Measurements from ENCODE around the gene FOXK1. TPM values are rescaled to one million over a fixed set of nuclear protein-coding genes. Genes with fewer than 3 reads are reported as not detected.

The FOXK1 gene
- total and polyA plus RNA-seq, 2 of the 13 experiments (the other 11 are each of a cell fraction or from before 2014, with no cell fraction given): 4.6 to 8.8 TPM

DNA sequence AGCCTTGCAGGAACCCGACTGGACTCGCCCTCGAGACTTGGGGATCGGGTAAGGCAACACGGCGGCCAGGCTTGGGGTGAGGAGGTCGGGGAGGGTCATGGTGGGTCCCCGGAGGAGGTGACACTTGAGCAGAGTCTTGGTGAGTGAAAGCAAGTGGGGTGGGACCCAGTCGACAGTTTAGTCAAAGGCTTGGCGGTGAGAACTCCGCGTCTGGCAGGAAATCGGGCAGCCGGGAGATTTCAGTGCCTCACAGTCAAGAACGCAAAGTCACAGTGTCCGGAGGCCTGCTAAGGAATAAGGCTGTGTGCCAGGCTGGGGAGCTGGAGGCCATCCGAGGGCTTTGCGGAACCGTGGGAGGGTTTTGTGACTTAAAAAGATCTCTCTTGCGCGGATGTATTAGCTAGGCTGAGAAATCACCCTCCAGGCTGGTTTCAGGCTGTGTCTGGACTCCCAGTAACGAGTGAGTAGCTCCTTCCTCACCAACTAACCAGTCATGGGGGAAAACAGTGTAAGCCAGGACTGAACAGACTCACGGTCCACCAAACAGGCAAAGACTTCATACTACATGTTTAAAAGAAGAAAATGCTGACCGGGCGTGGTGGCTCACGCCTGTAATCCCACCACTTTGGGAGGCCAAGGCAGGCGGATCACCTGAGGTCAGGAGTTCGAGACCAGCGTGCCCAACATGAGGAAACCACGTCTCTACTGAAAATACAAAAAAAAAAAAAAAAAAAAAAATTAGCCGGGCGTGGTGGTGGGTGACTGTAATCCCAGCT, 93.9 kb downstream of the FOXK1 start:
- 3% methylated on average over 27 of the region's 32 CpGs for WGBS (ENCODE audit: low lambda C conversion rate)
- no peak for DNase-seq (ENCODE audit: low spot score)
- TF ChIP-seq, protein P1, sequence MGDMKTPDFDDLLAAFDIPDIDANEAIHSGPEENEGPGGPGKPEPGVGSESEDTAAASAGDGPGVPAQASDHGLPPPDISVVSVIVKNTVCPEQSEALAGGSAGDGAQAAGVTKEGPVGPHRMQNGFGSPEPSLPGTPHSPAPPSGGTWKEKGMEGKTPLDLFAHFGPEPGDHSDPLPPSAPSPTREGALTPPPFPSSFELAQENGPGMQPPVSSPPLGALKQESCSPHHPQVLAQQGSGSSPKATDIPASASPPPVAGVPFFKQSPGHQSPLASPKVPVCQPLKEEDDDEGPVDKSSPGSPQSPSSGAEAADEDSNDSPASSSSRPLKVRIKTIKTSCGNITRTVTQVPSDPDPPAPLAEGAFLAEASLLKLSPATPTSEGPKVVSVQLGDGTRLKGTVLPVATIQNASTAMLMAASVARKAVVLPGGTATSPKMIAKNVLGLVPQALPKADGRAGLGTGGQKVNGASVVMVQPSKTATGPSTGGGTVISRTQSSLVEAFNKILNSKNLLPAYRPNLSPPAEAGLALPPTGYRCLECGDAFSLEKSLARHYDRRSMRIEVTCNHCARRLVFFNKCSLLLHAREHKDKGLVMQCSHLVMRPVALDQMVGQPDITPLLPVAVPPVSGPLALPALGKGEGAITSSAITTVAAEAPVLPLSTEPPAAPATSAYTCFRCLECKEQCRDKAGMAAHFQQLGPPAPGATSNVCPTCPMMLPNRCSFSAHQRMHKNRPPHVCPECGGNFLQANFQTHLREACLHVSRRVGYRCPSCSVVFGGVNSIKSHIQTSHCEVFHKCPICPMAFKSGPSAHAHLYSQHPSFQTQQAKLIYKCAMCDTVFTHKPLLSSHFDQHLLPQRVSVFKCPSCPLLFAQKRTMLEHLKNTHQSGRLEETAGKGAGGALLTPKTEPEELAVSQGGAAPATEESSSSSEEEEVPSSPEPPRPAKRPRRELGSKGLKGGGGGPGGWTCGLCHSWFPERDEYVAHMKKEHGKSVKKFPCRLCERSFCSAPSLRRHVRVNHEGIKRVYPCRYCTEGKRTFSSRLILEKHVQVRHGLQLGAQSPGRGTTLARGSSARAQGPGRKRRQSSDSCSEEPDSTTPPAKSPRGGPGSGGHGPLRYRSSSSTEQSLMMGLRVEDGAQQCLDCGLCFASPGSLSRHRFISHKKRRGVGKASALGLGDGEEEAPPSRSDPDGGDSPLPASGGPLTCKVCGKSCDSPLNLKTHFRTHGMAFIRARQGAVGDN (CRISPR knock-in tag; IDR thresholded peaks at IDR 0.05): 0 out of 2 replicates have a peak, but pooled peaks have one; percentile 22
- TF ChIP-seq ZBTB21 (CRISPR knock-in tag; IDR thresholded peaks at IDR 0.05) (no peak), MAF1 (CRISPR knock-in tag; IDR thresholded peaks at IDR 0.05; ENCODE audit: borderline replicate concordance) (no peak), ATF7 (IDR thresholded peaks at IDR 0.05) (no peak), ATF7 (CRISPR knock-in tag; IDR thresholded peaks at IDR 0.05) (0 out of 2 replicates have a peak, but pooled peaks have one; percentile 48), ZNF788 (CRISPR knock-in tag; IDR thresholded peaks at IDR 0.05; ENCODE audit: borderline replicate concordance) (0 out of 2 replicates have a peak, but pooled peaks have one; percentile 8), ZNF34 (CRISPR knock-in tag; IDR thresholded peaks at IDR 0.05; ENCODE audit: borderline replicate concordance) (0 out of 2 replicates have a peak, but pooled peaks have one; percentile 24), ISX (CRISPR knock-in tag; conservative IDR thresholded peaks at IDR 0.05) (no peak), MAFK (conservative IDR thresholded peaks at IDR 0.05 in 1 of 2, IDR thresholded peaks at IDR 0.05 in 1 of 2; ENCODE audit: low read length in 2 of 2) (0 out of 4 replicates have a peak, but pooled peaks of 1 of the 2 experiments have one; percentile 5), FOXK2 (IDR thresholded peaks at IDR 0.05) (no peak), ETV5 (CRISPR knock-in tag; IDR thresholded peaks at IDR 0.05; ENCODE audit: borderline replicate concordance) (peak; percentile 4; the same call in 1 of the 2 replicates), ASH2L (IDR thresholded peaks at IDR 0.05; ENCODE audit: insufficient read length, low read depth, low read length) (peak; percentile 22)
- TF ChIP-seq, protein P2, sequence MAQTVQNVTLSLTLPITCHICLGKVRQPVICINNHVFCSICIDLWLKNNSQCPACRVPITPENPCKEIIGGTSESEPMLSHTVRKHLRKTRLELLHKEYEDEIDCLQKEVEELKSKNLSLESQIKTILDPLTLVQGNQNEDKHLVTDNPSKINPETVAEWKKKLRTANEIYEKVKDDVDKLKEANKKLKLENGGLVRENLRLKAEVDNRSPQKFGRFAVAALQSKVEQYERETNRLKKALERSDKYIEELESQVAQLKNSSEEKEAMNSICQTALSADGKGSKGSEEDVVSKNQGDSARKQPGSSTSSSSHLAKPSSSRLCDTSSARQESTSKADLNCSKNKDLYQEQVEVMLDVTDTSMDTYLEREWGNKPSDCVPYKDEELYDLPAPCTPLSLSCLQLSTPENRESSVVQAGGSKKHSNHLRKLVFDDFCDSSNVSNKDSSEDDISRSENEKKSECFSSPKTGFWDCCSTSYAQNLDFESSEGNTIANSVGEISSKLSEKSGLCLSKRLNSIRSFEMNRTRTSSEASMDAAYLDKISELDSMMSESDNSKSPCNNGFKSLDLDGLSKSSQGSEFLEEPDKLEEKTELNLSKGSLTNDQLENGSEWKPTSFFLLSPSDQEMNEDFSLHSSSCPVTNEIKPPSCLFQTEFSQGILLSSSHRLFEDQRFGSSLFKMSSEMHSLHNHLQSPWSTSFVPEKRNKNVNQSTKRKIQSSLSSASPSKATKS (CRISPR knock-in tag; IDR thresholded peaks at IDR 0.05): no peak
- TF ChIP-seq, protein P3, sequence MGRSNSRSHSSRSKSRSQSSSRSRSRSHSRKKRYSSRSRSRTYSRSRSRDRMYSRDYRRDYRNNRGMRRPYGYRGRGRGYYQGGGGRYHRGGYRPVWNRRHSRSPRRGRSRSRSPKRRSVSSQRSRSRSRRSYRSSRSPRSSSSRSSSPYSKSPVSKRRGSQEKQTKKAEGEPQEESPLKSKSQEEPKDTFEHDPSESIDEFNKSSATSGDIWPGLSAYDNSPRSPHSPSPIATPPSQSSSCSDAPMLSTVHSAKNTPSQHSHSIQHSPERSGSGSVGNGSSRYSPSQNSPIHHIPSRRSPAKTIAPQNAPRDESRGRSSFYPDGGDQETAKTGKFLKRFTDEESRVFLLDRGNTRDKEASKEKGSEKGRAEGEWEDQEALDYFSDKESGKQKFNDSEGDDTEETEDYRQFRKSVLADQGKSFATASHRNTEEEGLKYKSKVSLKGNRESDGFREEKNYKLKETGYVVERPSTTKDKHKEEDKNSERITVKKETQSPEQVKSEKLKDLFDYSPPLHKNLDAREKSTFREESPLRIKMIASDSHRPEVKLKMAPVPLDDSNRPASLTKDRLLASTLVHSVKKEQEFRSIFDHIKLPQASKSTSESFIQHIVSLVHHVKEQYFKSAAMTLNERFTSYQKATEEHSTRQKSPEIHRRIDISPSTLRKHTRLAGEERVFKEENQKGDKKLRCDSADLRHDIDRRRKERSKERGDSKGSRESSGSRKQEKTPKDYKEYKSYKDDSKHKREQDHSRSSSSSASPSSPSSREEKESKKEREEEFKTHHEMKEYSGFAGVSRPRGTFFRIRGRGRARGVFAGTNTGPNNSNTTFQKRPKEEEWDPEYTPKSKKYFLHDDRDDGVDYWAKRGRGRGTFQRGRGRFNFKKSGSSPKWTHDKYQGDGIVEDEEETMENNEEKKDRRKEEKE (IDR thresholded peaks at IDR 0.05): no peak

More for the DNA sequence above, 93.9 kb downstream of the FOXK1 start:
- Histone ChIP-seq H3K27ac (ENCODE audit: extremely low read length, insufficient read depth, low read length) (peak overlapping the region; percentile 94), H4K20me1 (ENCODE audit: insufficient read depth, low read length) (no peaks in the 10 kb centered on the region), H2AFZ (ENCODE audit: low read length) (no peak overlapping the region), H3K27me3 (ENCODE audit: control insufficient read depth in 1 of 2, insufficient read depth in 2 of 2, low read length in 2 of 2) (no peaks in the 10 kb centered on the region; a peak in 1 of 5 replicates), H3K4me1 (ENCODE audit: insufficient read depth, low read length) (peaks cover 39% of the 10 kb centered on the region), H3K9me3 (ENCODE audit: low read length) (no peaks in the 10 kb centered on the region), H3K36me3 (replicated peaks in 1 of 2; ENCODE audit: control insufficient read depth in 1 of 2, insufficient read depth in 2 of 2, low read length in 2 of 2) (peaks cover 2 to 9% of the 10 kb centered on the region in 2 experiments; a peak in 3 of 5 replicates), H3K4me3 (replicated peaks in 1 of 3; ENCODE audit: insufficient read depth in 1 of 3, low read depth in 2 of 3, low read length in 3 of 3) (peak overlapping the region; percentile 96 to 98 (median 97)), H3K9ac (ENCODE audit: insufficient read depth, low read depth, low read length) (peak overlapping the region; percentile 91), H3K79me2 (ENCODE audit: insufficient read depth, low read length) (peaks cover 27% of the 10 kb centered on the region), H3K4me2 (ENCODE audit: low read depth, low read length) (peak overlapping the region; percentile 93)
- CTCF ChIA-PET (ENCODE audit: low intra/inter-chr PET ratio, low total read pairs): no interaction called here
- no TSS peak for BruUV-seq (replicated peaks)
- POLR2A ChIA-PET: interaction anchor here (0.6 to 2.4 kb wide), 17 partner anchors 8 to 468 kb away, joined by 3 to 17 read pairs (median 5); partner anchors contain the start of genes RADIL and RBAK
- in situ Hi-C loops (cut with HindIII; ENCODE audit: extremely low pct_ligation_motif_present, low pct_unique_long_range_greater_than_20kb): no loop called here
- ATAC-seq: peak; percentile 21
- intact Hi-C loops (cut with micrococcal nuclease; ENCODE audit: unreplicated experiment): no loop called here
- no peak for FAIRE-seq

Data from HepG2 (cell line).